AG10803 (cell line): ENCODE data around the gene TXNRD2.

Experiments
- DNase-seq: peaks from one replicate; pipeline ENCODE4 v3.0.0; 2010; ENCODE audit warnings: low read depth
- H3K4me3 ChIP-seq: 2 replicates; pipeline ENCODE4 v1.5.1; 2011; ENCODE audit warnings: mild to moderate bottlenecking, low read length, control low read depth
- TF ChIP-seq, protein P1 (sequence below): conservative IDR thresholded peaks from 2 replicates; pipeline ENCODE4 v1.5.1; 2011; ENCODE audit warnings: mild to moderate bottlenecking, low read length, control low read depth, inconsistent platforms

Gene TXNRD2

DNA sequence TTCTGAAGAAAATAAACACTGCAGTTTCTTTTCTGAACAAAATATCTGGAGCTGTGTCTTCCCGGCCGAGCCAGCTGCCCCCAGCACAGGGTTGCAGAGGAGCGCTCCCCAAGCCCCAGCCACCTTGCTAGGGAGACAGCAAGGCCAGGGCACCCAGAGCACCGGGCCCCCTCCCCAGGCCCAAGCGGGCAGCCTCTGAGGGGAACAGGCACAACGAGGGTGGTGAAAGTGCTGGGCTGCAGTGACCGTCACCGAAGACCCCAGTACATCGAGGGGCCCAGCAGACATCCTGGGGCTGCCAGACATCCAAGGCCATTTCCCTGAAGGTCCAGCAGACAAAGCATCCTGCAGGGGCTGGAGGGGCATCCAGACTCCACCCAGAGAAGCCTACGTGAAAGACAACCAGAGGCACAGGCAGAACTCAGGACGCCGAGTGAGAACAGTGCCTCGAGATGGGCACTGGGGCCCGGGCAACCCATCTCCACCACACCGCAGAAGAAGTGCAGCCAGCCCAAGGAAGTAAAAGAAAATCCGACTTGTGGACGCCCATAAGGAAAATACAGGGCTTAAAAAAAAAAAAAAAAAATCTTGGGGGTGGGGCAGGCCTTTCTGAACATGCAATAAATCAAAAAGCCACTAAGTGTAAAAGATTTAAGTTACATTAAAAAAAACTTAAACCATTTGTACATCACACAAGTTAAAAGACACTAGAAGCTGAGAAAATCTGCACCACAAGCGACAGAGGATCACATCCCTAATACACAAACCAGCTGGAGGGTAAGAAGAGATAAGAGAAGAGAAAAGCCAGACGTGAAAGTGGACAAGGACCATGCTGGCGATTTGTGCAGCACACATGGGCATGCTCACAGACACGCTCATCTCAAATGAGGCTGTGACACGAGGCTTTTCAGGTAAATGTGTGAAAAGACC lies 36.0 kb downstream of the TXNRD2 start:
- TF ChIP-seq, protein P1, sequence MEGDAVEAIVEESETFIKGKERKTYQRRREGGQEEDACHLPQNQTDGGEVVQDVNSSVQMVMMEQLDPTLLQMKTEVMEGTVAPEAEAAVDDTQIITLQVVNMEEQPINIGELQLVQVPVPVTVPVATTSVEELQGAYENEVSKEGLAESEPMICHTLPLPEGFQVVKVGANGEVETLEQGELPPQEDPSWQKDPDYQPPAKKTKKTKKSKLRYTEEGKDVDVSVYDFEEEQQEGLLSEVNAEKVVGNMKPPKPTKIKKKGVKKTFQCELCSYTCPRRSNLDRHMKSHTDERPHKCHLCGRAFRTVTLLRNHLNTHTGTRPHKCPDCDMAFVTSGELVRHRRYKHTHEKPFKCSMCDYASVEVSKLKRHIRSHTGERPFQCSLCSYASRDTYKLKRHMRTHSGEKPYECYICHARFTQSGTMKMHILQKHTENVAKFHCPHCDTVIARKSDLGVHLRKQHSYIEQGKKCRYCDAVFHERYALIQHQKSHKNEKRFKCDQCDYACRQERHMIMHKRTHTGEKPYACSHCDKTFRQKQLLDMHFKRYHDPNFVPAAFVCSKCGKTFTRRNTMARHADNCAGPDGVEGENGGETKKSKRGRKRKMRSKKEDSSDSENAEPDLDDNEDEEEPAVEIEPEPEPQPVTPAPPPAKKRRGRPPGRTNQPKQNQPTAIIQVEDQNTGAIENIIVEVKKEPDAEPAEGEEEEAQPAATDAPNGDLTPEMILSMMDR, result no peak
- DNase-seq, result no peak

DNA sequence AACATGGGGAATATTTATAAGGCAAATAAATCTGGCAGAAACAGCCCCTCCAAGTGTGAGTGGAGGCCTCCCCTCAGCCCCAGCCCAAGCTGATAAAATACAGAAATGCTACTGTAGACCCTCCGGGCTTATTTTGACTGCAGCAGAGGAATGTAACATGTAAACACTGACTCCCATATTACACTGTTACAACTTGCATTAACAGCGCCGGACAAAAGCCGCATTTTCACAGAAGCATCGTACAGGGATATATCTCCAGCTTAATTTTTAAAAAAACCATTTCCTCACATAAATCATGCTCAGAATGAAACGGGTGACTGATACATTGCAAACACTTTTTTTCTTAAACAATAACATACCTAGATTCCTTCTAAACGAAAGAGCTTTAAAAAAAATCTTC lies 36.7 kb downstream of the TXNRD2 start:
- no peak for DNase-seq
- TF ChIP-seq, protein P1, result no peak
- H3K4me3 ChIP-seq, result no peak overlapping the region

More for the DNA sequence above, 36.0 kb downstream of the TXNRD2 start:
- H3K4me3 ChIP-seq, result no peak overlapping the region

DNA sequence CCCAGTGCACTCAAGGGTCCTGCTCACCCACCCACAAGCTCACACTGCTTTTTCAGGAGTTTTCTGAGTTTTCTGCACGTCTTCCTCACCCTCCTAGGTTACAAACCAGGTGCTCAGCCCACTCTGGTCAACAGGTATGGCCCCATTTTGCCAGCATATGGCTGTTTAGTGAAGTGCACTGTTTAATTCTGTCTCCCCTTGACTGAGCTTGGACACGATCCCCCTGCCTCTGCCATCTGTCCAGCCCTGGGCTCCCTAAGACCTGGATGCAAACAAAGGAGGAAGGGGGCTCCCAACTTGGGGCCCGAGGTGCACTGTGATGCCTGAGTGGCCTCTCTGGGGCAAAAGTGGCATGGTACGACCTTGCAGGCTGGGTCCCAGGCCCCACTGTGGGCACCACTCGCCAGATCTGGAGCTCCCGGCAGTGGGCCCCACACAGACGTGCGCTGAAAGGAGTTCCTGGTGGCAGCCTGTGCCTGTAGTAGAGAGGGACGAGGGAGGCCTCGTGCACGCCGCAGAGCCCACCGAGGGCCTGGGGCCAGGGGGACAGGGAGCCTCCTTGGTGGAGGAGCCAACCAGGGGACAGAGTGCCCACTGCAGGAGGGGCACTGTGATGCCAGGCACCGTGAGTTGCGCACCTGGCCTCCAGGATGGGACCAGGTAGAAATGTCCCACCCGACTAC lies 37.3 kb downstream of the TXNRD2 start:
- DNase-seq, result no peak
- TF ChIP-seq, protein P1, result no peak
- no peak overlapping the region for H3K4me3 ChIP-seq

DNA sequence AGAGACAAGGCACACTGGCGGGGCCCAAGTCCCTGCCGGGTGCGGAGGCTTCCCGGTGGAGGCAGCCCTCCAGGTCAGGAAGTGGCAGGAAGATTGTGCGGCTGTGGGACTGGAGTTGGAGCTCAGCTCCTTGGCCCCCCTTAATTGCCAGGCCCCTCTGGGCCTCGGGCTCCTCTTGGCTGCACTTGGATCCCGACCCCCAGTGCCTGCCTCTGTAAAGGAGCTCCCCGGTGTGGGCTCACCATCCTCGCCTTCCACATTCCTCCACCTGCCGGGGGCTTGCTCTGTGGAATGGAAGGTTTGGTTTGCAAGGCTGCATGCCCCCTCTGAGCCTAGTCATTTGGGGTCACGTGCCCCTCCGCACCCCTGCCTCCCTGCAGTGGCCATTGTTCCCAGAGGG lies 38.1 kb downstream of the TXNRD2 start:
- no peak overlapping the region for H3K4me3 ChIP-seq
- no peak for DNase-seq
- TF ChIP-seq, protein P1, result no peak

DNA sequence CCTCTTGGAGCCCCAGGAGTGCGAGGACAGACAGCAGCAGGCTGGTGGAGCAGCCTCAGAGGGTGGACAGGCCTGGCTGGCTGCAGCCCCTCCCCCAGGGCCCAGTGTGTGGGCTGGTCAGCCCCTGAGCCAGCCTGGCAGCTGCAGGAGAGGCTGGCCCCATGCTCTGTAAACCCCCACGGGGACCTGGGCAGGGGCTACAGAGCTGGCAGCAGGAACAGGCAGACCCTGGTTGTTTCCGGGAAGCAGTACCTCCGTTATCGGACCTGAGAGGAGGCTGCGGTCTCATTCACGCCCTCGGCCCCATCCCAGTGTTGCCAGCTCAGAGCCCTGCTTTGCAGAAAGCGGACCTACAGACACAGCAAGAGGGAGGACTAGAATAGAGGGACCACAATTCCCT lies 38.6 kb downstream of the TXNRD2 start:
- no peak for DNase-seq
- no peak overlapping the region for H3K4me3 ChIP-seq
- TF ChIP-seq, protein P1, result no peak

DNA sequence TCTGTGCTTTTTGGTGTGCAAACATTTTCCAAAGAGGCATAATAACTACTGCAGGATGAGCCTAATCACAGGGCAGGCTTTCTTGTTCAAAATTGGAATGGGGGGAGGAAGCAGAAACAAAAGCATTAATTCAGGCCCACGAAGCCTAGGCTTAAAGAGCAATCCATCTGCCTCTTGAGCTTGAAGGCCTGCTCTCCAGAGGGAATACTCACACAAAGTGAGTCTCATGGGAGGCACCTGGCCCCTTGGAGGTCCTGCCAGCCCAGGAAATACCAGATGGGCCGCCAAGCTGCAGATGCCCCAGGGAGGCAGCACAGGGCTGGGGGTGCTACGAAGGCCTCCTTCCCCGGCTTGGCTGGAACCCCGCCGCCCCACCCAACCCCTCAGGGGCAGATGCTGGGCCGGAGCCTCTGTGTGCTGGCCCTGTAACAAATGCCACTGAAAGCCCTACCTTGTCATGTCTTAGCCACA lies 39.3 kb downstream of the TXNRD2 start:
- H3K4me3 ChIP-seq, result no peak overlapping the region

More for the DNA sequence above, 39.3 kb downstream of the TXNRD2 start:
- DNase-seq, result no peak
- TF ChIP-seq, protein P1, result no peak
